Limb (tissue), 2 donors: ENCODE data around the gene AK8.
"Not testable (repeated sequence)": the region's sequence is repeated elsewhere in the genome, so short reads cannot be mapped to it uniquely, and the experiment has no call there.

ENCODE experiments used
- DNase-seq, 2 donors: peaks; one replicate each; pipeline ENCODE4 v3.0.0-alpha.2; 2016; ENCODE audit errors: extremely low spot score in 2 of 2

Gene AK8

DNA sequence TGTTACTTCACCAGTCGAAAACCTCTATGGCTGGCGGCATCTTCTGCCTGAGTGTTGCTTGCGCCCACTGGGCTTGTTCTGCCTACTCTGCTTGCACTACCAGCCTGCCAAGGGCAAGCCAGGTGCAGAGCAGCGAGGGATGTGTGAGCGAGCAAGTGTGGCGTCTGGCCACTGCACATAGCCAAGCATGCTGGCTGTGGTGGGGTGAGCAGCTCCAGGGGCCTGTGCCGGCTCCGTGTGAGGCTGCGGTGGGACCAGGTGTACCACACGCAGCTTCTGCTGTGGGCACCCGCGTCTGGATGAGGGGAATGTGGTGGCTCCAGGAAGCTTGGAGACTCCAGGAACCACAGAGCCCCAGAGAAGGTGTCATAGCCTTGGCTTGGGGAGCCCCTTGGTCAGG is 156.4 kb downstream of the AK8 start:
- no peak for DNase-seq

DNA sequence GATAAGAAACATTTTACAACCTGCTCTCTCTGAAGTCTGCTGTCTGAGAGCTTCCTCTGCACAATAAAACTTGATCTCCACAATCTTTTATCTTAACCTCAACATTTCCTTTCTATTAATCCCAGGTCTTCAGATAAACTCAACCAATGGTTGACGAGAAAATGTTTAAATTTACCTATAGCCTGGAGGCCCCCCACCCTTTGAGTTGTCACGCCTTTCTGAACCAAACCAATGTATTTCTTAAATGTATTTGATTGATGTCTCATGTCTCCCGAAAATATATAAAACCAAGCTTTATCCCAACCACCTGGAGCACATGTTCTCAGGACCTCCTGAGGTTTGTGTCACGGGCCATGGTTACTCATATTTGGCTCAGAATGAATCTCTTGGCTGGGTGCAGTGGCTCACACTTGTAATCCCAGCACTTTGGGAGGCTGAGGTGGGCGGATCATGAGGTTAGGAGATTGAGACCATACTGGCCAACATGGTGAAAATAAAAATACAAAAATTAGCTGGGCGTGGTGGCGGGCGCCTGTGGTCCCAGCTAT is 159.6 kb downstream of the AK8 start:
- DNase-seq = not testable (repeated sequence)

DNA sequence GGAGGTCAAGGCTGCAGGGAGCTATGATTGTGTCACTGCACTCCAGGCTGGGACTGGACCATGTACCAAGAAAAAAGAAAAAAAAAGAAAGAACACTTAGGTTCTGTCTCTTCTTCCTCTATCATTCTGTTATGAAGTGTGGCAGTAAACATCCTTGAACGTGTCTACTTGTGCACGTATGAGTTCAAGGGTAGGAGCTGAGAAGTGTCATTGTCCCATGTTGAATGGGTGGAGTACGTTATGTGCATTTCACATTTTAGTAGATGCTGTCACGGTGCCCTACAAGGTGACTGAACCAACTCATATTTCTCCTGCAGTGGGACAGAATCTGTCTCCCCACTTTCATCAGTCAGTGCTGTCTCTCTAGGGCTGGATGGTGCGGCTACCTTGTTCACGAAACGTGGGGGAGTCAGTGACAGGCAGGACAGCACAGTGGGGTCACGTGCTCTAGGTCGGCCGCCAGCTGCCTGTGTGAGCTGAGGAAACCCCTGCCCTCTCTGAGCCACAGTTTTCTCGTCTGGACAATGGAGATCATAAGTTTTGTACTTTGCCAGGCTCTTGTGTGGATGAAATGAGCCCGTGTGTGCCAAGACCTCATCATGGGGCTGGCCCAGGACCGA is 160.6 kb downstream of the AK8 start:
- DNase-seq = no peak

DNA sequence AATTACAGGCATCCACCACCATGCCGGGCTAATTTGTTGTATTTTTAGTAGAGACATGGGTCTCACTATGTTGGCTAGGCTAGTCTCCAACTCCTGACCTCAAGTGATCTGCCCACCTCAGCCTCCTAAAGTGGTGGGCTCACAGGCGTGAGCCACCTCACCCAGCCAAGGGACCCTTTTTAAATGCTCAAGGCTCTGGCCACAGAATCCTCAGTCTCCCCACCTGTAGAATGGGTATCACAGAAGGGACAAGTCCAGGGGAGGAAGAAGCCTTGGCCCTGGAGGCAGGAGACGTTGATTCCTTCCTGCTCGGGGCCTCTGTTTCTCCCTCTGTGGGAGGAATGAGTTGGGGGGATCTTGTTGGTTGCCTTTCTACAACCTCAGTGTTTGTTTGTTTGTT is 162.1 kb downstream of the AK8 start:
- DNase-seq = no peak

DNA sequence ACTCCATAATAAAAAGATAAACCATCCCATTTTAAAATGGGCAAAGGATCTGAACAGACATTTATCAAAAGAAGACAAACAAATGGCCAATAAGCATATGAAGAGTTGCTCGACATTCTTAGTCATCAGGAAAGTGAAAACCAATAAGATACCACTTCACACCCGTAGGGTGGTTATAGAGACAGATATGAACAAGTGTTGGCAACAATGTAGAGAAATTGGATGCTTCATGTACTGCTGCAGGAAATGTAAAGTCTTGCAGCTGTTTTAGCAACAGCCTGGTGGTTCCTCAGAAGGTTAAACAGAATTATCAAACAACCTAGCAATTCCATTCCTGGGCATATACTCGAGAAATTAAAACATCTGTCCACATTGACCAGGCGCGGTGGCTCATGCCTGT is 165.3 kb downstream of the AK8 start:
- no peak for DNase-seq

DNA sequence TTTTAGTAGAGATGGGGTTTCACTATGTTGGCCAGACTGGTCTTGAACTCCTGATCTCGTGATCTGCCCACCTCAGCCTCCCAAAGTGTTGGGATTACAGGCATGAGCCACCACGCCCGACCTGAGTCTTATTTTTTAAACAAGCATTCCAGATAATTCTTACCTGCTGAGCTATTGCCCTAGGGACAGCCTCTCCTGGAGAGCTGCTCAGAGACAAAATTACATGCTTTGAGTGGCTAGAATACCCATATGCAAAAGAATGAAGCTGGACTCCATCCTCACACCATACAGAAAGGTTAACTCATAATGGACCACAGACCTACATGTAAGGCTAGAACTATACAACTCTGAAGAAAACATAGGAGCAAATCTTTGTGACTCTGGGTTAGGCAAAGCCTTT is 166.2 kb downstream of the AK8 start:
- DNase-seq = no peak

DNA sequence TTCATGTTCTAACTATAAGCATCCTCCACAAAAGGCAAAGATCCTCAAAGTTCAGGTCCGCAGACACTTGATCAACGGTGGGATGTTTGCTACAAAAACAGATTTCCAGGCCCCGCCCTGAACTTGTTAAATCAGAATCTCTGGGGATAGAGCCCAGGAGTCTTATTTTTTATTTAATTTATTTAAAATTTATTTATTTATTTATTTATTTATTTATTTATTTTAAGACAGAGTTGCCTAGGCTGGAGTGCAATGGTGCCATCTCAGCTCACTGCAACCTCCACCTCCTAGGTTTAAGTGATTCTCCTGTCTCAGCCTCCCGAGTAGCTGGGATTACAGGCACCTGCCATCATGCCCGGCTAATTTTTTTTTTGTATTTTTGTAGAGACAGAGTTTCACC is 166.9 kb downstream of the AK8 start:
- not testable (repeated sequence) for DNase-seq

DNA sequence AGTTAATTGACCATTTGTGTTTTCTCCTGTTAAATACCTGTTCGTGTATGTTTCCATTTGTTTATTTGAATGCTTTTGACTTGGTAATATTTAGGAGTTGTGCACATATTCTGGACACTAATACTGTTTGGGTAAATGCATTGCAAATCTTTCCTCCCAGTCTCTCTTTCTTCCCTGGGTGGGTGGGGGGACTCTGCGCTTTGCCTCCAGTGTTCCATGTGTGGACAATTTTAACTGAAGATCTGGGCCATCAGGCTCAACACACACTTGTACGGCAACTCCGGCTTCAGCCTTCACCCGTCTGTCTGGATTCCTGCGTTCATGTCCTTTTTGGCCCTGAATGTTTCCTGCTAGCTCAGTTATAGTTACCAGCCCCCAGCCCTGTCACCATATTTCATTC is 167.8 kb downstream of the AK8 start:
- DNase-seq = no peak

DNA sequence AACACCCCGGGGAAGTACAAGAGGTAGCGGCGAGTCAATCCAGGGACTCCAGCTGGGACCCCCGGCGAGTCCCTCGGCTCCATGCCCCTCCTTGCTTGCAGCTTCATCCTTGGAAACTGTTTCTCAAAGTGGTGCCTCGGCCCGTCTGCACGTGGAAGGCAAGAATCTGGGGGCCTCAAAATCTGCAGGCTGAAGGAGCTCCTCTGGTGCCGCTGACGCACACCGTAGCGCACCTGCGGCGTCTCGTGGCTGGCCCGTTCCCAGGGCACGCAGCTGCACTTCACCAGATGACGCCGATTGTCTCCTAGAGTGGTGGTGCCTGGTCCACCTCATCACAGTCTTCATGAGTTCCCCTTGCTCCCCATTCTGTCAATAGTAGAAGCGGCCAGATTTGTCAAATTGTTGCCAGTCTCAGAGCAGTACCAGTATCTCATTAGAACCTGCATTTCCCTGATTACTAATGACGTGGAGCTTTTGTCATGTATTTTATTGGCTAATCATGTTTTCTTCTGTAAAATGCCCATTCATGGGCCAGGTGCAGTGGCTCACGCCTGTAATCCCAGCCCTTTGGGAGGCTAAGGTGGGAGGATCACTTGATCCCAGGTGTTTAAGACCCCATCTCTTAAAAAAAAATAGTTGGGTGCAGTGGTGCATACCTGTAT is 169.2 kb downstream of the AK8 start:
- no peak for DNase-seq

DNA sequence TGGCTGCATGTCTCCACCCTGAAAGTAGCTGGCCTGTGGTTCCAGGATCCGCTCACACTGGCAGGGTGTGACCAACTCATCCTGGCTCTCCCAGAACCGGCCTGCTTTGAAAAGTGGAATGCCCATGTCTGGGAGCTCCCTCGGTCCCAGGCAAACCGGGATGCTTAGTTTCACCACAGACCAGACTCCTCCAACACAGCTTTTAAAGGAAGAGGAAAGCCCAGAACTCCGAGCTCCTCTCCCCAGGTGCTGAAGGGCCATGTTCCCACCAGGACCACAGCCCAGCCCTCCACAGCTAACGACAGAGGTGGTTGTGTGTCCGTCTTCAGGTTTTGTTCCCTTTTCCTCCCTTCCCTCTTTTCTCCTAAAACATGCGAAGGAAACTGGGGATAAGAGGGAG is 169.8 kb downstream of the AK8 start:
- no peak for DNase-seq

DNA sequence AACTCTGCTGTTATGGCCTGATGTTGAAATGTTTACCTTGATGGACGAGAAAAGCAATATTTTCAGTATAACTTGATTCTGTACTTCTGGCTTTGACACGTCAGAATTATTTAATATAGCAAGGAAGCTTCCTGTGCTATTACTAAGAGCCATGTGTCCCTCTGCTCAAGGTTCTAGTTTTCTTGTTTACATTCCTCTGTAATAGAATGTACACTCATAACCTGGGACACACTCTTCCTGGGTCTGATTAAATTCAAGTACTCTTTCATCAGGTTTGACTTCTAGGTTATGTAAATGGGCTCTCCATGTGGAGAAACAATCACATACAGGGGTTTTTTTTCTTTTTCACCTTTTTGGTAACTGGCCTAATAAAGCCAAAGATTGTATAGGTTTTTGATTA is 174.7 kb downstream of the AK8 start:
- DNase-seq = no peak

DNA sequence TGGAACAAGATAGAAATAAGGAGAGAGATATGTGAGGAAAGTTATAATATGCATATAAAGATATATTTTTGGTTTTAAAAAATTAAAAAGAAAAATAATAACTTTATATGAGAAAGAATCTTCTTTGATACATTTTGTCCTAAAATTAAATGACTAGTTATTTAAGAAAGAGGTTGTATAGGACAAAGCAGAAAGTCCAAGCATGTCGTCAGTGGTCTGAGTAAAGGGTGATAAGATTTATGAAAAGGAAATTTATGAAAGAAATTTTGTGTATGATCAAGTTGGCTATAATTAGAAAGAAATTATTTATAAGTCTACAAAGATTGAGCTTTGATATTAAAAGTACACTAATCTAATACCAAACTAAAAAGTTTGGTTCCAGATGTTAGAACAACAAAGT is 175.8 kb downstream of the AK8 start:
- DNase-seq = no peak

DNA sequence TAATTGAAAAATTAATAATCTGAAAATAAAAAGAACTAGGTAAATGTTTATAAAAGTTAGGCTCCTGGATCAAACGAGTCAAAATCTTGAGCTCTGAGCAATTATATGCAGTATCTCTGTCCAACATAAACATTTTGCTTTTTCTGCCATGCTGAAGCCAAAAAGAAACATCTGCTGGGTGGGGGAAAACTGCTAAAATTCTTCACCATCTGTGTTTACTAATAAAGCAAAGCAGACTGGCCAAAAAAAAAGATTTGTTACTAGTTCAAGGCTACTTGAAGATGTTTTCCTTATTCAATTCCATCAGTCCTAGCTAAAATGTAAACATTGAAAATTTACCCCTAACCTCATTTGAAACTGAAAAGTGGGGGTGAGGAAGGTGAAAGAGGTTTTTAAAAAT is 178.1 kb downstream of the AK8 start:
- no peak for DNase-seq

DNA sequence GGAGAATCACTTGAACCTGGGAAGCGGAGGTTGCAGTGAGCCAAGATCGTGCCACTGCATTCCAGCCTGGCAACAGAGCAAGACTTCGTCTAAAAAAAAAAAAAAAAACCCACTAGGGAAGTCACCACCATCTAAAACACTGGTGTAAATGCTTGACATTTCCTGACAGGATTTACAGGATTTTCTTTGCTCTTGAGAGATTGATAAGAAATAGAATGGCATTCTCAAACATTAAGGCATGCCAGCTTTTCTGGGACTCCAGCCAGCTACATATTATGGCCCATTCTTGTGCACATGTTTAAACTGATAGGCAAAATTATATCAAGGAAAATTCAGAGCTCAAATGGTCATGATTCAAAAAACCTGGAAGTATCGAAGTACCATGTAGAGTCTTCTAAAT is 179.1 kb downstream of the AK8 start:
- no peak for DNase-seq

DNA sequence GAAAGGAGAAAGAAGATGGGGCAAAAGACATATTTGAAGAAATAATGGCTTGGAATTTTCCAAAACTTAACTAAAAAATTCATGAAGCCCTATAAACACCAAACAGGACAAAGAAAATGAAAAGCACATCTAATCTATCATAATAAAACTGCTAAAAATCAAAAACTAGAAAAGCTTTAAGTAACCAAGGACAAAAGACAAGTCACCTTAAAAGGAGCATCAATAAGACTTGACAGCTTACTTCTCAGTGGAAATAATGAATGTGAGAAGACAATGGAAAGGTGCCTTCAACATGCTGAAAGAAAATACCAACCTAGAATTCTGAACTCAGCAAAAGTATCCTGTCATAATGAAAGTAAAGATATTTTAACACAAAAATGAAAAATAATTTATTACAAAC is 180.9 kb downstream of the AK8 start:
- no peak for DNase-seq

DNA sequence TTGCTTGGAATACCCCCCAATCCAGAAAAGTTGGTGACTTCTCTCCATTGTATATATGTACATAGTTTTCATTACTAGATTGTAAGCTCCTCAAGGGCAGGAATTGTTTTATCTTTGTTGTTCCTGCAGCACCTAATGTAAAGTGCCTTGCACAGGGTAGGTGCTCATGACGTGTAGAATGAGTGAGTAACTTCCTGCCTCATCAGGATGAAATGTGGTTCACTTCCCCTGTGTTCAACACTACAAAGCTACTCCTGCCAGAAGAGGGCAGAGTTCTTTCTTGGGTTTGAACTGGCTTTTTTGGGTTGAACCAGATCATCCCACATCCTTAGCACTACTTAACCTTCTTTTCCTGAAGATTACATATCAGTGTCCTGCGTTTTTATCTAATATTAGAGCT is 183.9 kb downstream of the AK8 start:
- no peak for DNase-seq

DNA sequence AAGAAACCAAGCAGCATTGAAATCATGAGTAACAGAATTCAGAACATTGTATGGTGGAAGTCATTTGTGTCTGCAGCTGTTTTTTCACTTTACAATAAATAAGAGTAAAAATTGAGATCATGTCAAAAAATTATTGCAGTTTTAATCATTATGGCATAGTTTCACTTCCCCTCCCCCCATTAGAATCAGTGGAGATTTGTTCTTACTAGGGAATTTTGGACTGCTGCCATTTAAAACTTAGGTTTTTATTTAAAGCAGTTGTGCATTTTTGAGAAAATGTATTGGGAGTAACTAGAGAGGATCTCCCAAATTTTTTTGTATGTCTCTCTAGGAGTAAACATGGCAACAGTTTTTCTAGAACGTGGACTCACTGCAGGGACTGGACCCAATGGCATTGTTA is 187.4 kb downstream of the AK8 start:
- peak in 1 of 2 donors; percentile 52 for DNase-seq

DNA sequence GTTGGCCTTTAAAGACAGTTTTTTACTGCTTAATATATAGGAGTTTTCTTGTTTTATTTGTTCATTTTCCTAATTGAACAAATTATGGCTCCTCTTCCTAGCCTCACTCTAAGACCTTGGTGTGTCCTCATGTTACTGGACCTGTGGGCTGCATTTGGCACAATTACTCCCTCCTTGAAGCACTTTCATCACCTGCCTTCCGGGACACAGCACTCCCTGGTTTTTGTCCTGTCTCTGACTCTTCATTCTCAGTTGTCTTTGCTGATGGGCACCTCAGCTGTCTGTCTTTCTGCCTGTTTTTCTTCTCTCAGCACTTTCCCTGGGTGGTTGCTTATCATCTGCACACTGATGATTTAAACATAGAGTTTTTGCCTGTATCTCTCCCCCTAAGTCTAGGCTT is 194.2 kb downstream of the AK8 start:
- DNase-seq = no peak

DNA sequence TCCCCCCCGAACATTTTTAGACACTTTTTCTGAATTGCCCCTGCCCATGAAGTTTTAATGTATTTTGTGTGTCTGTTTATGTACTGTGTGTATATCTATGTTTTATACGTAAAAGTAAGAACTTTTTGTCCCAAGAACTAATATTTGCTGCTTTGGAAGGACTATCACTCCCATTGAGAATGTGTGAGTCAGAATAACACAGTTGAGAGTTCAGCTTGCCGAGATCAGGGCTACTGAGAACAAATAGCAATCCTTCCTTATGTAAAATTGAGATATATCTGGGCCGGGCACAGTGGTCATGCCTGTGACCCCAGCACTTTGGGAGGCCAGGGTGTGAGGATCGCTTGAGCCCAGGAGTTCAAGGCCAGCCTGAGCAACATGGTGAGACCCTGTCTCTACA is 196.5 kb downstream of the AK8 start:
- DNase-seq = no peak

DNA sequence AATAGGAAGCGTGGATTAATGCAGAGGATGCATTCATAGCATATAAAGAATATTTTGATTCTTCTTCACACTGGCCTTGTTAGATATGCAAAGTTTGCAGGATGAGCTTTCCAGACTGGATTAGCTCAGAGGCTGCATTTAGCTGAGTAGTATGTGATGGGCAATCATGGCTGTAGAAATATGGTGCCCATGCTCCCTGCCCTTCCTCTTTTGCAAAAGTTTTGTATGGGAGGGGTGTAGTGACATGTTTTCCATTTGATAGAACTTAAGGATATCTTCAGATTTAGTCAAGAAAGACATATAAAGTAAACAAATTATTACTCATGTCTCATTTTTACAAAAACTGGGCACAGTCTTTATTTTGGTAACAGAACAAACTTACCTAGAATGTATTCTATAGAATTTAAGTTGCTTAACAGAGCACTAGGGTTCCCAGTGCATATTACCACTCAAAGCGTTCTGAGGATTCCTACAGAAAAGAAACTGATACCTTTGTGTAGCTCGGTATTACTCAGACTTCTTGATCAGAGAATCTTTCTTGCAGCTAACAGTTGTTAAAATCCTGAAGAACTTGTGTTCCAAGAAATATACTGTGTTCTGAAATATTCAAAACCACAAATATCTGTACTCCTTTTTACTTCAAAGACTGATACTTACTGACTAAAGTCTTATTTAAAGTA is 198.0 kb downstream of the AK8 start:
- no peak for DNase-seq

DNA sequence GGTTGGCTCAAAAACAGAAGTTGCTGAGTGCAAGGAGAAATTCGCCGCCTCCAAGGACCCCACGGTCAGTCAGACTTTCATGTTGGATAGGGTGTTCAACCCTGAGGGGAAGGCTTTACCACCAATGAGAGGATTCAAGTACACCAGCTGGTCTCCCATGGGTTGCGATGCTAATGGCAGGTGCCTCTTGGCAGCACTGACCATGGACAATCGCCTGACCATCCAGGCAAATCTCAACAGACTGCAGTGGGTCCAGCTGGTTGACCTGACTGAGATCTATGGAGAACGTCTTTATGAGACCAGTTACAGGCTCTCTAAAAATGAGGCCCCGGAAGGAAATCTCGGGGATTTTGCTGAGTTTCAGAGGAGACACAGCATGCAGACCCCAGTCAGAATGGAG is 200.1 kb downstream of the AK8 start:
- DNase-seq = no peak
